Measurements from ENCODE around the gene NAV1.

The NAV1 gene

GRCh38 chr1:201566933-201567801 is 28.2 kb downstream of the NAV1 start:
- Histone ChIP-seq H3K4me3 (no peak overlapping the region), H3K4me1 (peaks cover 62% of the 10 kb centered on the region), H3K36me3 (peaks cover 34% of the 10 kb centered on the region; the same call in 1 of the 2 replicates), H3K27me3 (no peaks in the 10 kb centered on the region), H3K4me2 (peak overlapping the region; percentile 28; the same call in 1 of the 2 replicates), H3K27ac (no peak overlapping the region), H4K20me1 (peaks cover 98% of the 10 kb centered on the region), H3K9me3 (no peaks in the 10 kb centered on the region), H3K9ac (no peak overlapping the region)
- no peak for TF ChIP-seq Cebpa-rat (IDR thresholded peaks at IDR 0.05)

GRCh38 chr1:201568265-201568664 is 29.3 kb downstream of the NAV1 start:
- H3K27me3 ChIP-seq: no peaks in the 10 kb centered on the region
- peaks cover 97% of the 10 kb centered on the region for H4K20me1 ChIP-seq
- H3K4me3 ChIP-seq: no peak overlapping the region
- peak overlapping the region; percentile 71 for H3K4me2 ChIP-seq
- no peak for TF ChIP-seq Cebpa-rat (IDR thresholded peaks at IDR 0.05)
- H3K9me3 ChIP-seq: no peaks in the 10 kb centered on the region
- peak overlapping the region; percentile 65; the same call in 1 of the 2 replicates for H3K27ac ChIP-seq
- peaks cover 62% of the 10 kb centered on the region for H3K4me1 ChIP-seq
- H3K36me3 ChIP-seq: peaks cover 32% of the 10 kb centered on the region; the same call in 1 of the 2 replicates
- H3K9ac ChIP-seq: no peak overlapping the region

GRCh38 chr1:201568859-201569294 is 29.9 kb downstream of the NAV1 start:
- H3K27me3 ChIP-seq: no peaks in the 10 kb centered on the region
- peaks cover 97% of the 10 kb centered on the region for H4K20me1 ChIP-seq
- peak overlapping the region; percentile 65 for H3K27ac ChIP-seq
- no peaks in the 10 kb centered on the region for H3K9me3 ChIP-seq
- TF ChIP-seq Cebpa-rat (IDR thresholded peaks at IDR 0.05): no peak
- no peak overlapping the region for H3K4me3 ChIP-seq
- peak overlapping the region; percentile 58; the same call in 1 of the 2 replicates for H3K9ac ChIP-seq
- H3K4me2 ChIP-seq: peak overlapping the region; percentile 71
- H3K36me3 ChIP-seq: peaks cover 30% of the 10 kb centered on the region; the same call in 1 of the 2 replicates
- peaks cover 56% of the 10 kb centered on the region for H3K4me1 ChIP-seq

GRCh38 chr1:201570181-201570885 is 31.4 kb downstream of the NAV1 start:
- Histone ChIP-seq H3K27ac (no peak overlapping the region), H3K4me2 (no peak overlapping the region), H3K4me1 (peaks cover 52% of the 10 kb centered on the region), H3K9ac (no peak overlapping the region), H3K36me3 (peaks cover 40% of the 10 kb centered on the region), H4K20me1 (peaks cover 97% of the 10 kb centered on the region), H3K27me3 (no peaks in the 10 kb centered on the region), H3K4me3 (no peak overlapping the region), H3K9me3 (0 out of 2 replicates have a peak, but pooled peaks cover 8% of the 10 kb centered on the region)
- TF ChIP-seq Cebpa-rat (IDR thresholded peaks at IDR 0.05): no peak

- Histone ChIP-seq H3K27me3 (no peaks in the 10 kb centered on the region), H3K9me3 (peaks cover 11% of the 10 kb centered on the region; the same call in 1 of the 2 replicates), H3K4me1 (peaks cover 45% of the 10 kb centered on the region), H3K4me3 (no peak overlapping the region), H3K36me3 (peaks cover 47% of the 10 kb centered on the region), H3K27ac (no peak overlapping the region), H3K4me2 (no peak overlapping the region), H3K9ac (no peak overlapping the region; the same call in 1 of the 2 replicates), H4K20me1 (peaks cover 97% of the 10 kb centered on the region)
- no peak for TF ChIP-seq Cebpa-rat (IDR thresholded peaks at IDR 0.05)
Measured at GRCh38 chr1:201570886-201571624, 32.1 kb downstream of the NAV1 start.

GRCh38 chr1:201573030-201573429 is 34.1 kb downstream of the NAV1 start:
- H3K4me2 ChIP-seq: no peak overlapping the region
- no peak for TF ChIP-seq Cebpa-rat (IDR thresholded peaks at IDR 0.05)
- no peak overlapping the region for H3K9ac ChIP-seq
- peaks cover 33% of the 10 kb centered on the region for H3K4me1 ChIP-seq
- H3K27me3 ChIP-seq: no peaks in the 10 kb centered on the region
- H3K9me3 ChIP-seq: peaks cover 22% of the 10 kb centered on the region; the same call in 1 of the 2 replicates
- peaks cover 95% of the 10 kb centered on the region for H4K20me1 ChIP-seq
- H3K4me3 ChIP-seq: no peak overlapping the region
- H3K27ac ChIP-seq: no peak overlapping the region
- peaks cover 42% of the 10 kb centered on the region for H3K36me3 ChIP-seq

- Histone ChIP-seq H3K9me3 (peaks cover 22% of the 10 kb centered on the region; the same call in 1 of the 2 replicates), H3K36me3 (peaks cover 42% of the 10 kb centered on the region), H4K20me1 (peaks cover 95% of the 10 kb centered on the region), H3K27ac (no peak overlapping the region), H3K9ac (no peak overlapping the region), H3K4me1 (peaks cover 25% of the 10 kb centered on the region), H3K27me3 (no peaks in the 10 kb centered on the region), H3K4me2 (no peak overlapping the region), H3K4me3 (no peak overlapping the region)
- TF ChIP-seq Cebpa-rat (IDR thresholded peaks at IDR 0.05): no peak
Measured at GRCh38 chr1:201573923-201574322, 35.0 kb downstream of the NAV1 start.

GRCh38 chr1:201575912-201576311 is 37.0 kb downstream of the NAV1 start:
- Histone ChIP-seq H3K27me3 (no peaks in the 10 kb centered on the region), H4K20me1 (peaks cover 89% of the 10 kb centered on the region), H3K9me3 (peaks cover 22% of the 10 kb centered on the region; the same call in 1 of the 2 replicates), H3K4me2 (no peak overlapping the region), H3K4me1 (0 out of 2 replicates have a peak, but pooled peaks cover 9% of the 10 kb centered on the region), H3K36me3 (peaks cover 27% of the 10 kb centered on the region), H3K9ac (no peak overlapping the region), H3K4me3 (no peak overlapping the region), H3K27ac (no peak overlapping the region)
- no peak for TF ChIP-seq Cebpa-rat (IDR thresholded peaks at IDR 0.05)

- peaks cover 22% of the 10 kb centered on the region; the same call in 1 of the 2 replicates for H3K9me3 ChIP-seq
- H3K4me3 ChIP-seq: no peak overlapping the region
- H4K20me1 ChIP-seq: peaks cover 89% of the 10 kb centered on the region
- H3K9ac ChIP-seq: no peak overlapping the region
- no peak overlapping the region for H3K4me2 ChIP-seq
- TF ChIP-seq Cebpa-rat (IDR thresholded peaks at IDR 0.05): no peak
- H3K27ac ChIP-seq: no peak overlapping the region
- H3K36me3 ChIP-seq: peaks cover 26% of the 10 kb centered on the region
- 0 out of 2 replicates have a peak, but pooled peaks cover 9% of the 10 kb centered on the region for H3K4me1 ChIP-seq
- H3K27me3 ChIP-seq: no peaks in the 10 kb centered on the region
Measured at GRCh38 chr1:201576914-201577313, 38.0 kb downstream of the NAV1 start.
